ENCODE measurements around the gene USH2A.
"Not testable (repeated sequence)": the region's sequence is repeated elsewhere in the genome, so short reads cannot be mapped to it uniquely, and the experiment has no call there.

The USH2A gene

GRCh38 chr1:216154063-216154462, 269.2 kb downstream of the USH2A start:
- CTCF ChIA-PET: no interaction called here
- DNase-seq (ENCODE audit: extremely low spot score): no peak
- TF ChIP-seq CTCF (IDR thresholded peaks at IDR 0.05; ENCODE audit: control extremely low read depth, extremely low read depth, low read depth, missing control alignments): no peak
- POLR2A ChIA-PET: no interaction called here

GRCh38 chr1:216153130-216153529, 270.1 kb downstream of the USH2A start:
- ChIA-PET POLR2A (no interaction called here), CTCF (no interaction called here)
- no peak for DNase-seq (ENCODE audit: extremely low spot score)
- TF ChIP-seq CTCF (IDR thresholded peaks at IDR 0.05; ENCODE audit: control extremely low read depth, extremely low read depth, low read depth, missing control alignments): no peak

GRCh38 chr1:216145451-216146018, 277.7 kb downstream of the USH2A start:
- POLR2A ChIA-PET, CTCF ChIA-PET: not testable (repeated sequence)

GRCh38 chr1:216144661-216145450, 278.4 kb downstream of the USH2A start:
- TF ChIP-seq CTCF (IDR thresholded peaks at IDR 0.05; ENCODE audit: control extremely low read depth, extremely low read depth, low read depth, missing control alignments): no peak
- CTCF ChIA-PET: no interaction called here
- no peak for DNase-seq (ENCODE audit: extremely low spot score)
- POLR2A ChIA-PET: no interaction called here

More at GRCh38 chr1:216145451-216146018, 277.7 kb downstream of the USH2A start:
- DNase-seq (ENCODE audit: extremely low spot score): not testable (repeated sequence)

- no peak for DNase-seq (ENCODE audit: extremely low spot score)
- POLR2A ChIA-PET: no interaction called here
- no peak for TF ChIP-seq CTCF (IDR thresholded peaks at IDR 0.05; ENCODE audit: control extremely low read depth, extremely low read depth, low read depth, missing control alignments)
- CTCF ChIA-PET: interaction anchor here (1.2 kb wide), 1 partner anchor 15 kb away, joined by 3 read pairs; no protein-coding TSS in a partner anchor
These were observed 280.3 kb downstream of the USH2A start for GRCh38 chr1:216142921-216143320.

- no peak for DNase-seq (ENCODE audit: extremely low spot score)
- CTCF ChIA-PET: no interaction called here
- no peak for TF ChIP-seq CTCF (IDR thresholded peaks at IDR 0.05; ENCODE audit: control extremely low read depth, extremely low read depth, low read depth, missing control alignments)
- POLR2A ChIA-PET: no interaction called here
These were observed 282.3 kb downstream of the USH2A start for GRCh38 chr1:216140730-216141524.
